ENCODE data around the gene GMEB2.
A peak's percentile ranks its signal among the peaks of the same experiment; 100 is the strongest.

GMEB2 gene

DNA sequence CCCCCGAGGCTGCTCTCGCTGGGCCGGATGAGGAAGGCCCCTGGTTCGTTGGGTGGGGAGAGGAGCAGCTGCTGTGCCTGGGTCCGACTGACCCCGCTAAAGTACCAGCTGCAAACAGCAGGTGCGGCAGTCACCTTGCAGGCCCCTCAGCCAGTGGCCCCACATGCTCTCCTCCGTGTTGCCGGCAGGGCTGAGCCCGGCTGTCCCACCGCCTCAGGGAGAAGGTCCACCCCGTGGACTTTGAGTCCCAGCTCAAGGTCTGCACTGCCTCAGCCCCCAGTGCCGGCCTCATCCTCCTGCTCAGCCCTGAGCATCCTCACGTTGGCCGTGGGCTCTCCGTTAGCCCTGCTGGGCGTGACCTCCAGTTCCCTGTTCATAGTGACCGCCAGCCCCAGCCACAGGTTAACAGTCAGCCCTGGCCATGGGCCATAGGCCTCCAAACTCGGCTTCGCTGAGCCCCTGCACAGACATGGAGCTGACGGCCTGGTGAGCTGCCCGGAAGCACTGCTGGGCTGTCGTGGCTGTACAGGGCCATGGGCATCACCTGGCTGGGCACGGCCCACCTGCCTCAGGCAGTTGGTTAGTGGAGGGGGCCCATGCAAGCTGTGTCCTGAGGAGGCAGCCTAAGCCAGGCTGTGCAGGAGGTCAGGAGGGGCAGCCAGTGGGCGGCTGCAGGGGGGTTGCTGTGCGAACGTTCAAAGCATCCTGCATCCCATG lies 82.5 kb downstream of the GMEB2 start:
- DNase-seq = no peak

DNA sequence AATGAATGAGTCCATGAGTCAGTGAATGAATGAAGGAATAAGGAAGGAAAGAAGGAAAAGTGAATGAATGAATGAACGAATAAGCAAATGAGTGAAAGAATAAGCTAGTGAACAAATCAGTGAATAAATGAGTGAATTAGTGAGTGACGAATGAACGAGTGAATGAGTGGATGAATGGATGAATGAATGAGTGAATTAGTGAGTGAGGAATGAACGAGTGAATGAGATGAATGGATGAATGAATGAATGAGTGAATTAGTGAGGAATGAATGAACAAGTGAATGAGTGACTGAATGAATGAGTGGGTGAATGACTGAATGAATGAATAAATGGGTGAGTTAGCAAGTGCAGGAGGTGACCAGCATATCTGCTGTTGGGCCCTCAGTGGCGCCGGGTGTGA lies 83.2 kb downstream of the GMEB2 start:
- DNase-seq = no peak

DNA sequence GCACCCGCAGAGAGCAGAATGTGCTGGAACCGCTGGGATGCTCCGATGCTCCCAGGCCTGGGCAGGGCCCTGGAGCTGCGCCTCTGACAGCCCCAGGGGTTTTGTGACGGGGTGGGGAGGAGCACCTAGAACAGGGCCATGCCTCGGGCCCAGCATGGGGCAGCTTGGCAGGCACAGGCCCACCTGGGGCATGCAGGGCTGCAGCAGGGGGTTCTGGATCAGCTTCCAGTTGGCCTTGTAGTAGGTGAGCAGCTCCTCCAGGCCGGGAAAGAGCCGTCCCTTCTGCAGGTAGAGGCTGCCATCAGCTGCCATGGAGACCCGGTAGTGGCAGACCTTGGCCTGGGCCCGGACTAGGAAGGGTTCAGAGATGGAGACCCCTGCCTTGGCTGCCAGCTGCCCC lies 83.8 kb downstream of the GMEB2 start:
- no peak for DNase-seq

DNA sequence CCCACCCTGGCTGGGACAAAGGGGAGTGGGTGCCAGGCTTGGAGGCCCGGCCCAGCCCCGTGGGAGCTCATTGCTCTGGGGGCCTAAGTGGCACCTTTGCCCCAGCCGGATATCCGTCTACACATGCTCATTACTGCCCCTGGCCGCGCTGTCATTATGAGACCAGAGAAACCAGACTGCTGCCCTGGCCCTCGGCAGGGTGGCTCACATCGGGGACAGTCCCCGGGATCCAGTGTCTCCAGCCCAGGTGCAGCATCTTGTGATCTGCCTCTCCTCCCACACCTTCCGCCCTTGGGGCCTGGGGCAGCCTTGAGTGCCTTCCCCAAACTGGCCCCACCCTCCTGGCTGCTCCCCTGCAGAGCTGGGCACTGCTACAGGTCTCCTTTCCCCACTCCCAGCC lies 84.2 kb downstream of the GMEB2 start:
- DNase-seq = no peak

DNA sequence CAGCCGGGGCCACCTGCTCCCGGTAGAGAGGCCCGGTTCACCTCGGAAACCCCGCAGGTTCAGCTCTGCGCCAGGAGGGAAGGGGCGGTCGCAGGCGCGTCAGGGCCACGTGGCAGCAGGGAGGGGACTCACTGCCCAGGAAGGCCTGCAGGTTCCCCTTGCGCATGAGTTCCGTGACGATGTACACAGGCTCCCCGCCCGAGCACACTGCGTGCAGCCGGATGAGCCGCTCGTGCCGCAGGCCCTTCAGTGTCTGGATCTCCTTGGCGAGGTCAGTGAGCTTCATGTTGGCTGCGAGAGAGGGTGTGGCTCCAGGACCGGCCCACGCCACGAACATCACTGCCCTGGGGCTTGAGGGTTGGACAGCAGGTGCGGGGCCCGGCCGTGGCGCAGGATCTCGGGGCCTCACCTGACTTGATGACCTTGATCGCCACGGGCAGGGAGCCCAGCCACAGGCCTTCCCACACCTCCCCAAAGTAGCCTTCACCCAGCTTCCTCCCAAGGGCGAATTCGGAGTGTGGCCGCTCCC lies 84.8 kb downstream of the GMEB2 start:
- DNase-seq = no peak

DNA sequence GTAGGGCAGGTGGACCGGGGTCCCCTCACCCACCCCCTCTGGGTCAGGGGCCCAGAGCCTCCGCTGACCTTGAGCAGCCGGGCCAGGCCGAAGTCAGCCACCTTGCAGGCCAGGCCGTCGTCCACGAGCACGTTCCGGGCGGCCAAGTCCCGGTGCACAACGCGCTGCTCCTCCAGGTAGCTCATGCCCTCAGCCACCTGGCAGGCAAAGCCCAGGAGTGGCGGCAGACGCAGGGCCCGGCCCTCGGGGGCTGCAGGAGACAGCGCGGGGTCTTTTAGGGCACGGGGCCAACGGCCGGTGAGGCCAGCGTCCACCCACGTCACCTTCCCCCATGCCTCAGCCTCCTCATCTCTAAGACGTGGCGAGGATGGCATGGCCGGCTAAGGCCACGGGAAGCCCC lies 85.5 kb downstream of the GMEB2 start:
- DNase-seq = no peak

DNA sequence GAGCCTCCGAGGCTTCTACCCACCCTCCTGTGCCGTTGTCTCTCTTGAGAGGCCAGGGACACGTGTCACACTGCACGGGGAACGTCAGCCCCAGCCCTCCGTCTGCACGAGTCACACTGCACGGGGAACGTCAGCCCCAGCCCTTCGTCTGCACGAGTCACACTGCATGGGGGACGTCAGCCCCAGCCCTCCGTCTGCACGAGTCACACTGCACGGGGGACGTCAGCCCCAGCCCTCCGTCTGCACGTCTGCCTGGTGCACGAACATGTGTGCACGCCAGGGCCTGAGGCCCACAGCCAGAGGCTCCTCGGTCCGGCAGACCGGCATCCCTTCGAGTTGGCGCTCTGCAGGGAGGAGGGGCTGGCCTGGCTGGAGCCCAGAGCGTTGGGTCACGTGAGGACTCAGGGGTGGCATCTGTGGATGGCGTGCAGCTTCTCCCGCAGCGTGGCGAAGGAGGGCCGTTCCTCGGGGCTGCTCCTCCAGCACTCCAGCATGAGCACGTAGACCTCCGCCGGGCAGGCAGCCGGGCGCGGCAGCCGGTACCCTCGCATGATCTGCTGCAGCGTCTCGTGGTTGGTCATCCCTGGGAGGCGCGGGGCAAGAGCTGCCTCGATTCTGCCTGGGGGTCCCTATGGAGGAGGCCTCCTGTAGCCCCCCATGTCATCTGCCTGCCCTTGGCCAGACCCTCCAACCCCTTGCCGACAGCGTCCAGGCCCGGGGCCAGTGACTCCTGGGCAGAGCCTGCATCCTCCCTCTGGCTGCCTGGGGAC lies 86.3 kb downstream of the GMEB2 start:
- DNase-seq = no peak

DNA sequence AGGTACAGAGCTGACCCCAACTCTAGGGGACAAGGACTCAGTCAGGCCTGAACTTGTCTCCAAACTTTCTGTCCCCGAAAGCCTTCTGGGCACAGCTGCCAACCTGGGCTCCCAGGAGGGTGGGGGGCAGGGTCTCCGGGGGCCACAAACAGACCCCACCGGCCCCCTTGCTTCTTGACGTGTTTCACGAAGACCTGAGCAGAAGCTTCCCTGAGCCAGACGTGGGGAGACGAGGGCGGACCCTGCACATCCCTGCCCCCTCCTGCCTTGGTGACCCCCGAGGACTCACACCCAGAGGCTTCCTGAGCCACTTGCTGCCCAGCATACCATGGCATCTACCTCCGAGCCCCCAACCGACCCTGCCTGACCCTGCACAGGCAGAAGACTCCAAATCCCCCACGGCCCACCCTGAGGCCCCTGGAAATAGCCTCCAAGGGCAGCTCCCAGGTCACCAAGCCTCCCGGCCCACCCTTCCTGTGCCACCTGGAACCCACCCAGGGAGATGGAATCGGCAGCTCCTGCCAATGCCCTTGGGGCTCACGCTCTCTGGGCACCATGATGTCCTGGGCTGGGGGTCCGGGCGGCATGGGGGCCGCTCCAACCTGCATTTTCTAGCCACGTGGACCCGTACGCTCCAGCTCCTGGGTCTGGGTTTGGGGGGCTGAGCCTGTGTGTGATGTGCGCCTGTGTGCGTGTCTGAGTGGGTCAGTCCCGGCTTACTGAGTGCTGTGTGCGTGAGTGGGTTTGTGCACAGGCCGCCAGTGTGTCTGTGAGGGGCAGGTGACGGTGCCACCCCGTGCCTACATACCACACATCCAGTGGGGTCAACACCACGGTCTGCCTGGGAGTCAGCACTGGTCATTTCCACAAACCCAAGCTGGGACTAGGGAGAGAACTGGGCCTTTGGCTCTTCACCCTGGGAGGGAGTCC lies 87.2 kb downstream of the GMEB2 start:
- DNase-seq = no peak

DNA sequence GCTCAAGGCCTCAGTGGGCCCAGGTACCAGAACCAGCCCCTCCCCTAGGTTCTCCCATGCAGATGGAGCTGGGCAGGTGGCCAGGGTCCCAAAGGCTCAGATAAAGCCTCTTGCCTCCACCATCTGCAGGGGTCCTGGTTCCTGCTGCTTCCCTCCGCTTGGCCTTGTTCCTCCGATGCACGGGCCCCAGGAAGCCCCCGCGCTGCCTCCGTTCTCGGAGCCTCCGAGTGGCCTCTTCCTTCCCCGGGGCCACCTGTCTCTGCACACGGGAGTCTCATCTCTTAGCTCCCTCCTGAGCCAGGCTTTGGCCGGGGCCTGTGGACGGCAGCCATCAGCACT lies 87.8 kb downstream of the GMEB2 start:
- DNase-seq = no peak

DNA sequence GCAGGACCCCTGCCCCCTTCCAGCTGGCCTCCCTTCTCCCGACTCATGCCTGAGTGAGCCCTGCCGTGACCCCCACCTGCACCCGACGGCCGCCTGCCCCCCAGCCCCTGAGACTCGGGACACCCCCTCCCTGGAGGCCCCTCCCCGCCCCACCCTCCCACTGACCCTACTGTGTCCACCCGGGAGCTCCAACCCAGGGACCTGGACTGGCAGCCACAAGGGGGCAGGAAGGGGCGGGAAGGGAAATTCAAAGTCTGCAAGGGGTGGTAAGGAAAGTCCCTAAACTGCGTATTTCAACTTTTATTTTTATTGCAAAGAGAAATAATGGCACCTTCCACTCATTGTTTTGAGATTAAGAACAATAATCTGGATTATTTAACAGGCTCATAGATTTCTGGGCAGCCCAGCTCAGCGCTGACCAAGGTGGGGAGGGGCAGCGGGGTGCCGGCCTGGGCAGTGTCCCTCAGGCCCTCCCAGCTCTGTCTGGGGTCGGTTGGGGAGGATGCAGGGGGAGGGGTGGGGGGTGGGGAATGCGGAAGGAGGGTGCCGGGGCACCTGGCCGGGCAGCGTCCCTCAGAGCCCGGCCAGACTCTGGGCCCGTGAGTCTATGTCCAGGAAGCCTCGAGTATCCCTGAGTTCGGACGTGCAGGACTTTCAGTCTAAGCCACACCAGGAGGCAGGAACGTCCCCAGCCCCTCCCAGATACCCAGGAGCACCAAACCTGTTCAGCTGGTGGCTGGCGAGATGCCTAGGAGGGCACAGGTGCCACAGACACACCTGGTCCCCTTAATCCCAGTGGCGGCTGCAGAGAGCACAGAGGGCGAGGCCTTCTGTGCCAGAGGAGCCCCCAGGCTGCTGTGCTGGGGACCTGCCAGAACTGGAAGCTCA lies 88.5 kb downstream of the GMEB2 start:
- peak in 3 of 5 donors; percentile 38 to 45 (median 41) for DNase-seq
